Stimulated activated naive CD8-positive, alpha-beta T cell treated with anti-CD3 and anti-CD28 coated beads, Interleukin-15, amount 100 ng/mL, for 72 hours (primary cell): ENCODE measurements around the gene OR2V2.
A peak's percentile ranks its signal among the peaks of the same experiment; 100 is the strongest.
"Not testable (repeated sequence)": the region's sequence is repeated elsewhere in the genome, so short reads cannot be mapped to it uniquely, and the experiment has no call there.

ENCODE experiments used
- ATAC-seq: fragments of 150-1000 bp; cut with Tn5 transposase; 2 replicates; pipeline ENCODE4 v1.10.0; 2021; ENCODE audit warnings: mild to moderate bottlenecking, moderate library complexity
- DNase-seq, 2 donors: peaks; one replicate each; pipeline ENCODE4 v3.0.0; 2021 to 2022
- H3K27ac Mint-ChIP-seq, 2 donors: one replicate each; pipeline ENCODE4 v1.8.0; 2022; ENCODE audit warnings: mild to moderate bottlenecking in 2 of 2, mixed read lengths in 2 of 2, moderate library complexity in 2 of 2
- H3K27me3 Mint-ChIP-seq: one replicate; pipeline ENCODE4 v1.8.0; 2022; ENCODE audit warnings: mixed read lengths
- H3K4me1 Mint-ChIP-seq: one replicate; pipeline ENCODE4 v1.8.0; 2022; ENCODE audit warnings: mild to moderate bottlenecking, mixed read lengths
- H3K4me3 Mint-ChIP-seq, 2 donors: one replicate each; pipeline ENCODE4 v1.8.0; 2022; ENCODE audit warnings: mild to moderate bottlenecking in 2 of 2, mixed read lengths in 2 of 2, moderate library complexity in 1 of 2
- H3K9me3 Mint-ChIP-seq, 2 donors: one replicate each; pipeline ENCODE4 v1.8.0; 2022; ENCODE audit warnings: mixed read lengths in 2 of 2

OR2V2 gene

GRCh38 chr5:181109489-181110013, 37.8 kb upstream of the OR2V2 start:
- Mint-ChIP-seq H3K4me3 (no peak overlapping the region), H3K27ac (no peak overlapping the region), H3K27me3 (peaks cover 88% of the 10 kb centered on the region), H3K9me3 (peaks cover 0 to 5% of the 10 kb centered on the region in 2 donors), H3K4me1 (peaks cover 6% of the 10 kb centered on the region)
- DNase-seq (no peak), ATAC-seq (no peak)

GRCh38 chr5:181111010-181111409, 36.4 kb upstream of the OR2V2 start:
- peaks cover 87% of the 10 kb centered on the region for H3K27me3 Mint-ChIP-seq
- peaks cover 16% of the 10 kb centered on the region for H3K4me1 Mint-ChIP-seq
- H3K4me3 Mint-ChIP-seq, result no peak overlapping the region
- DNase-seq (no peak), ATAC-seq (no peak)
- peaks cover 0 to 7% of the 10 kb centered on the region in 2 donors for H3K9me3 Mint-ChIP-seq
- no peak overlapping the region for H3K27ac Mint-ChIP-seq

- Mint-ChIP-seq H3K4me3 (no peak overlapping the region), H3K27ac (no peak overlapping the region), H3K27me3 (peaks cover 85% of the 10 kb centered on the region), H3K9me3 (peaks cover 0 to 7% of the 10 kb centered on the region in 2 donors), H3K4me1 (peaks cover 16% of the 10 kb centered on the region)
- DNase-seq (no peak), ATAC-seq (no peak)
These were observed 34.9 kb upstream of the OR2V2 start for GRCh38 chr5:181112476-181112875.

GRCh38 chr5:181113572-181113971, 33.8 kb upstream of the OR2V2 start:
- not testable (repeated sequence) for DNase-seq, H3K27ac Mint-ChIP-seq, H3K4me3 Mint-ChIP-seq, H3K9me3 Mint-ChIP-seq, ATAC-seq
- Mint-ChIP-seq H3K27me3 (peaks cover 86% of the 10 kb centered on the region), H3K4me1 (peaks cover 16% of the 10 kb centered on the region)

GRCh38 chr5:181114284-181114843, 33.0 kb upstream of the OR2V2 start:
- no peak overlapping the region for H3K27ac Mint-ChIP-seq
- H3K4me3 Mint-ChIP-seq, result peak overlapping the region; percentile 67 to 71
- peaks cover 86% of the 10 kb centered on the region for H3K27me3 Mint-ChIP-seq
- H3K9me3 Mint-ChIP-seq, result peaks cover 0 to 7% of the 10 kb centered on the region in 2 donors
- peaks cover 16% of the 10 kb centered on the region for H3K4me1 Mint-ChIP-seq
- DNase-seq (no peak), ATAC-seq (no peak)

- Mint-ChIP-seq H3K27ac (no peak overlapping the region), H3K9me3 (peaks cover 0 to 7% of the 10 kb centered on the region in 2 donors), H3K4me3 (peak overlapping the region; percentile 67 to 71), H3K27me3 (peaks cover 86% of the 10 kb centered on the region), H3K4me1 (peaks cover 16% of the 10 kb centered on the region)
- ATAC-seq (peak; percentile 76), DNase-seq (peak in 1 of 2 donors; percentile 19)
These were observed 32.3 kb upstream of the OR2V2 start for GRCh38 chr5:181114844-181115778.

GRCh38 chr5:181118369-181118768, 29.0 kb upstream of the OR2V2 start:
- H3K9me3 Mint-ChIP-seq, result peaks cover 0 to 7% of the 10 kb centered on the region in 2 donors
- H3K4me1 Mint-ChIP-seq, result peaks cover 16% of the 10 kb centered on the region
- no peak overlapping the region for H3K27ac Mint-ChIP-seq
- peaks cover 92% of the 10 kb centered on the region for H3K27me3 Mint-ChIP-seq
- DNase-seq, result no peak
- H3K4me3 Mint-ChIP-seq, result no peak overlapping the region
- no peak for ATAC-seq

- H3K9me3 Mint-ChIP-seq, result peaks cover 0 to 6% of the 10 kb centered on the region in 2 donors
- H3K27ac Mint-ChIP-seq, result no peak overlapping the region
- peaks cover 89% of the 10 kb centered on the region for H3K27me3 Mint-ChIP-seq
- DNase-seq (no peak), ATAC-seq (no peak)
- H3K4me1 Mint-ChIP-seq, result peaks cover 16% of the 10 kb centered on the region
- no peak overlapping the region for H3K4me3 Mint-ChIP-seq
These were observed 28.3 kb upstream of the OR2V2 start for GRCh38 chr5:181119105-181119504.

- ATAC-seq (no peak), DNase-seq (no peak)
- Mint-ChIP-seq H3K4me3 (no peak overlapping the region), H3K27me3 (peaks cover 89% of the 10 kb centered on the region), H3K4me1 (peaks cover 5% of the 10 kb centered on the region), H3K27ac (no peak overlapping the region), H3K9me3 (peaks cover 7 to 8% of the 10 kb centered on the region in 2 donors)
These were observed 27.1 kb upstream of the OR2V2 start for GRCh38 chr5:181120306-181120705.

GRCh38 chr5:181120761-181121160, 26.6 kb upstream of the OR2V2 start:
- H3K27me3 Mint-ChIP-seq, result peaks cover 87% of the 10 kb centered on the region
- peaks cover 7 to 8% of the 10 kb centered on the region in 2 donors for H3K9me3 Mint-ChIP-seq
- ATAC-seq, result no peak
- peaks cover under 1% of the 10 kb centered on the region for H3K4me1 Mint-ChIP-seq
- H3K27ac Mint-ChIP-seq, result no peak overlapping the region
- no peak for DNase-seq
- no peak overlapping the region for H3K4me3 Mint-ChIP-seq

- H3K4me1 Mint-ChIP-seq, result no peaks in the 10 kb centered on the region
- ATAC-seq, result no peak
- H3K27me3 Mint-ChIP-seq, result peaks cover 88% of the 10 kb centered on the region
- H3K9me3 Mint-ChIP-seq, result peaks cover 7 to 8% of the 10 kb centered on the region in 2 donors
- no peak overlapping the region for H3K4me3 Mint-ChIP-seq
- no peak overlapping the region for H3K27ac Mint-ChIP-seq
- no peak for DNase-seq
These were observed 25.5 kb upstream of the OR2V2 start for GRCh38 chr5:181121675-181122561.

- Mint-ChIP-seq H3K27me3 (peaks cover 83% of the 10 kb centered on the region), H3K4me1 (no peaks in the 10 kb centered on the region), H3K27ac (no peak overlapping the region), H3K4me3 (no peak overlapping the region), H3K9me3 (peaks cover 7 to 8% of the 10 kb centered on the region in 2 donors)
- no peak for ATAC-seq
- no peak for DNase-seq
These were observed 22.9 kb upstream of the OR2V2 start for GRCh38 chr5:181124526-181124925.

GRCh38 chr5:181126841-181127240, 20.5 kb upstream of the OR2V2 start:
- H3K27ac Mint-ChIP-seq, result no peak overlapping the region
- H3K4me1 Mint-ChIP-seq, result no peaks in the 10 kb centered on the region
- ATAC-seq, result no peak
- no peak for DNase-seq
- peaks cover 78% of the 10 kb centered on the region for H3K27me3 Mint-ChIP-seq
- no peak overlapping the region for H3K4me3 Mint-ChIP-seq
- H3K9me3 Mint-ChIP-seq, result peaks cover 7 to 8% of the 10 kb centered on the region in 2 donors

GRCh38 chr5:181127456-181127855, 19.9 kb upstream of the OR2V2 start:
- ATAC-seq (no peak), DNase-seq (no peak)
- Mint-ChIP-seq H3K9me3 (peaks cover 7 to 8% of the 10 kb centered on the region in 2 donors), H3K4me3 (no peak overlapping the region), H3K27me3 (peaks cover 78% of the 10 kb centered on the region), H3K27ac (no peak overlapping the region), H3K4me1 (no peaks in the 10 kb centered on the region)
